ENCODE data around the gene EGR2. TPM values are rescaled to one million over a fixed set of nuclear protein-coding genes. Genes with fewer than 3 reads are reported as not detected.
A peak's percentile ranks its signal among the peaks of the same experiment; 100 is the strongest.

Gene EGR2
- total and polyA plus RNA-seq, 10 of the 15 experiments (the other 5 are each of a cell fraction or from before 2014, with no cell fraction given): 8.3 to 56.5 (median 16.2) TPM

- WGBS (ENCODE audit: insufficient coverage, insufficient replicate concordance, low lambda C conversion rate, missing lambda C conversion rate): 9% methylated on average over 2 of the region's 2 CpGs
- TF ChIP-seq SPI1 (IDR thresholded peaks at IDR 0.05; ENCODE audit: borderline replicate concordance, insufficient read depth, low read depth, low read length) (peak; percentile 46; the same call in 1 of the 2 replicates), JUND (IDR thresholded peaks at IDR 0.05; ENCODE audit: low read depth, low read length) (no peak), ETV6 (conservative IDR thresholded peaks at IDR 0.05 in 1 of 2, IDR thresholded peaks at IDR 0.05 in 1 of 2; ENCODE audit: borderline replicate concordance in 1 of 2, low read depth in 1 of 2) (no peak)
- Histone ChIP-seq H3K4me2 (ENCODE audit: control insufficient read depth, insufficient read depth) (no peak overlapping the region), H3K4me3 (no peak overlapping the region), H3K27me3 (replicated peaks in 1 of 2; ENCODE audit: control insufficient read depth in 2 of 2, insufficient read depth in 2 of 2, low read length in 1 of 2) (no peaks in the 10 kb centered on the region), H3K27ac (ENCODE audit: control insufficient read depth, insufficient read depth) (no peak overlapping the region), H3K4me1 (ENCODE audit: control insufficient read depth, insufficient read depth, low read length) (no peaks in the 10 kb centered on the region), H3K79me2 (ENCODE audit: control insufficient read depth, insufficient read depth, low read length) (no peaks in the 10 kb centered on the region), H3K9me3 (replicated peaks; ENCODE audit: control insufficient read depth, insufficient read depth, low read length) (no peaks in the 10 kb centered on the region), H2AFZ (ENCODE audit: control insufficient read depth, low read depth, low read length) (no peak overlapping the region), H3K36me3 (ENCODE audit: control insufficient read depth in 2 of 2, insufficient read depth in 2 of 2, low read length in 1 of 2) (no peaks in the 10 kb centered on the region), H3K9ac (ENCODE audit: control insufficient read depth, insufficient read depth, low read length) (no peak overlapping the region), H4K20me1 (ENCODE audit: control insufficient read depth, insufficient read depth) (no peaks in the 10 kb centered on the region)
- ATAC-seq (peak; percentile 75), FAIRE-seq (peak; percentile 64), DNase-seq (ENCODE audit: low read depth, low spot score) (no peak)
- ChIA-PET RAD21 (ENCODE audit: unreplicated experiment) (interaction anchor here (1.0 kb wide), 1 partner anchor 348 kb away, joined by 3 read pairs; no protein-coding TSS in a partner anchor), POLR2A (no interaction called here), SMC1A (ENCODE audit: uncharacterized antibody, unreplicated experiment) (no interaction called here), CTCF (no interaction called here)
- intact Hi-C loops (cut with micrococcal nuclease; ENCODE audit: unreplicated experiment): no loop called here
- no TSS peak for BruUV-seq (replicated peaks)
- in situ Hi-C loops (cut with MboI): no loop called here
Measured at GRCh38 chr10:62839590-62839989, 23.4 kb upstream of the EGR2 start.

GRCh38 chr10:62831346-62831745, 15.2 kb upstream of the EGR2 start:
- H3K9ac ChIP-seq (ENCODE audit: control insufficient read depth, insufficient read depth, low read length): no peak overlapping the region
- DNase-seq (ENCODE audit: low read depth, low spot score) (no peak), FAIRE-seq (peak; percentile 65), ATAC-seq (peak; percentile 29; the same call in 2 of the 3 replicates)
- in situ Hi-C loops (cut with MboI): no loop called here
- H3K9me3 ChIP-seq (replicated peaks; ENCODE audit: control insufficient read depth, insufficient read depth, low read length): no peaks in the 10 kb centered on the region
- intact Hi-C loops (cut with micrococcal nuclease; ENCODE audit: unreplicated experiment): no loop called here
- no peak overlapping the region; the same call in 1 of the 2 replicates for H3K4me2 ChIP-seq (ENCODE audit: control insufficient read depth, insufficient read depth)
- no TSS peak for BruUV-seq (replicated peaks)
- no peak overlapping the region for H3K4me3 ChIP-seq
- POLR2A ChIA-PET: interaction anchor here (0.9 kb wide), 1 partner anchor 12 kb away, joined by 3 read pairs; no protein-coding TSS in a partner anchor
- H3K4me1 ChIP-seq (ENCODE audit: control insufficient read depth, insufficient read depth, low read length): peaks cover 7% of the 10 kb centered on the region; the same call in 1 of the 2 replicates
- H3K36me3 ChIP-seq (ENCODE audit: control insufficient read depth in 2 of 2, insufficient read depth in 2 of 2, low read length in 1 of 2): no peaks in the 10 kb centered on the region
- H4K20me1 ChIP-seq (ENCODE audit: control insufficient read depth, insufficient read depth): no peaks in the 10 kb centered on the region
- WGBS (ENCODE audit: insufficient coverage, insufficient replicate concordance, low lambda C conversion rate, missing lambda C conversion rate): 0% methylated on average over 2 of the region's 2 CpGs
- RAD21 ChIA-PET (ENCODE audit: unreplicated experiment): interaction anchor here (0.5 to 2.4 kb wide), 5 partner anchors 11 to 253 kb away, joined by 3 to 7 read pairs (median 3); no protein-coding TSS in a partner anchor
- H3K79me2 ChIP-seq (ENCODE audit: control insufficient read depth, insufficient read depth, low read length): no peaks in the 10 kb centered on the region
- H2AFZ ChIP-seq (ENCODE audit: control insufficient read depth, low read depth, low read length): no peak overlapping the region
- SMC1A ChIA-PET (ENCODE audit: uncharacterized antibody, unreplicated experiment): interaction anchor here (1.1 to 2.2 kb wide), 5 partner anchors 28 to 394 kb away, joined by 3 to 8 read pairs (median 3); no protein-coding TSS in a partner anchor
- H3K27ac ChIP-seq (ENCODE audit: control insufficient read depth, insufficient read depth): no peak overlapping the region
- CTCF ChIA-PET: interaction anchor here (1.1 to 1.9 kb wide), 4 partner anchors 13 to 237 kb away, joined by 4 to 7 read pairs (median 6); no protein-coding TSS in a partner anchor
- H3K27me3 ChIP-seq (replicated peaks in 1 of 2; ENCODE audit: control insufficient read depth in 2 of 2, insufficient read depth in 2 of 2, low read length in 1 of 2): no peaks in the 10 kb centered on the region
- TF ChIP-seq SMARCA5 (IDR thresholded peaks at IDR 0.05): no peak
- TF ChIP-seq SKIL (IDR thresholded peaks at IDR 0.05; ENCODE audit: low read depth, poor library complexity, severe bottlenecking): no peak
- TF ChIP-seq ETV6 (conservative IDR thresholded peaks at IDR 0.05 in 1 of 2, IDR thresholded peaks at IDR 0.05 in 1 of 2; ENCODE audit: borderline replicate concordance in 1 of 2, low read depth in 1 of 2): peak in 1 of 2 experiments; percentile 50; a peak in 1 of 4 replicates
- TF ChIP-seq POU2F2 (IDR thresholded peaks at IDR 0.05; ENCODE audit: borderline replicate concordance, low read depth, low read length): no peak
- peak; percentile 7; the same call in 1 of the 2 replicates for TF ChIP-seq RAD21 (IDR thresholded peaks at IDR 0.05; ENCODE audit: insufficient read depth, low read depth, low read length)
- TF ChIP-seq MEF2A (IDR thresholded peaks at IDR 0.05; ENCODE audit: insufficient read depth, low read depth, low read length): peak; percentile 94
- TF ChIP-seq JUNB (IDR thresholded peaks at IDR 0.05): peak; percentile 95
- TF ChIP-seq POLR2AphosphoS2 (IDR thresholded peaks at IDR 0.05; ENCODE audit: low read depth, low read length): no peak
- peak; percentile 98 for TF ChIP-seq EED (IDR thresholded peaks at IDR 0.05; ENCODE audit: low read depth)
- TF ChIP-seq IRF4 (IDR thresholded peaks at IDR 0.05; ENCODE audit: low read depth, low read length): peak; percentile 69; the same call in 1 of the 2 replicates
- TF ChIP-seq IRF5 (IDR thresholded peaks at IDR 0.05; ENCODE audit: borderline replicate concordance): no peak
- TF ChIP-seq BCL11A (IDR thresholded peaks at IDR 0.05; ENCODE audit: low read depth, low read length): peak; percentile 72; the same call in 1 of the 2 replicates

Data from GM12878 (cell line).